Measurements from ENCODE around the gene JPT1. TPM values are rescaled to one million over a fixed set of nuclear protein-coding genes. Genes with fewer than 3 reads are reported as not detected.
A peak's percentile ranks its signal among the peaks of the same experiment; 100 is the strongest.

JPT1 gene
- total RNA-seq, 1 experiment from 2014 or later = 210 TPM

GRCh38 chr17:75098861-75099260 is 55.5 kb downstream of the JPT1 start:
- Mint-ChIP-seq H3K4me3 (ENCODE audit: unreplicated experiment) (no peak overlapping the region), H3K27ac (ENCODE audit: unreplicated experiment) (peak overlapping the region; percentile 95), H3K9me3 (ENCODE audit: unreplicated experiment) (no peaks in the 10 kb centered on the region), H3K36me3 (ENCODE audit: insufficient read depth, unreplicated experiment) (peaks cover 54% of the 10 kb centered on the region), H3K4me1 (ENCODE audit: low read depth, unreplicated experiment) (peaks cover 25% of the 10 kb centered on the region), H3K27me3 (ENCODE audit: insufficient read depth, unreplicated experiment) (no peaks in the 10 kb centered on the region)
- H3K9me3 ChIP-seq = no peaks in the 10 kb centered on the region
- no TSS peak for BruUV-seq (replicated peaks)
- H3K4me1 ChIP-seq = peaks cover 24% of the 10 kb centered on the region
- no peak for TF ChIP-seq CTCF (IDR thresholded peaks at IDR 0.05; ENCODE audit: insufficient read depth in 1 of 2, low read depth in 1 of 2, low read length in 1 of 2, severe bottlenecking in 1 of 2, unreplicated experiment in 1 of 2)
- H3K27me3 ChIP-seq (replicated peaks; ENCODE audit: control insufficient read depth, insufficient read depth, low read length) = no peaks in the 10 kb centered on the region
- CTCF ChIA-PET = interaction anchor here (0.9 to 1.2 kb wide), 3 partner anchors 11 to 21 kb away, joined by 3 to 4 read pairs (median 3); partner anchors contain the start of gene SLC16A5
- peaks cover 3% of the 10 kb centered on the region for H3K36me3 ChIP-seq (ENCODE audit: control insufficient read depth, insufficient read depth, low read length)
- POLR2A ChIA-PET = no interaction called here
- no peak overlapping the region for H3K4me3 ChIP-seq (ENCODE audit: low read depth, low read length)
- intact Hi-C loops (cut with micrococcal nuclease; ENCODE audit: unreplicated experiment) = no loop called here
- DNase-seq = no peak

- intact Hi-C loops (cut with micrococcal nuclease; ENCODE audit: unreplicated experiment) = no loop called here
- no peak for TF ChIP-seq CTCF (IDR thresholded peaks at IDR 0.05; ENCODE audit: insufficient read depth in 1 of 2, low read depth in 1 of 2, low read length in 1 of 2, severe bottlenecking in 1 of 2, unreplicated experiment in 1 of 2)
- no peak for DNase-seq
- CTCF ChIA-PET = no interaction called here
- peaks cover 60% of the 10 kb centered on the region for H3K36me3 Mint-ChIP-seq (ENCODE audit: insufficient read depth, unreplicated experiment)
- no TSS peak for BruUV-seq (replicated peaks)
- H3K9me3 Mint-ChIP-seq (ENCODE audit: unreplicated experiment) = no peaks in the 10 kb centered on the region
- Histone ChIP-seq H3K9me3 (no peaks in the 10 kb centered on the region), H3K36me3 (ENCODE audit: control insufficient read depth, insufficient read depth, low read length) (peaks cover 3% of the 10 kb centered on the region), H3K4me3 (ENCODE audit: low read depth, low read length) (no peak overlapping the region), H3K27me3 (replicated peaks; ENCODE audit: control insufficient read depth, insufficient read depth, low read length) (no peaks in the 10 kb centered on the region), H3K4me1 (peaks cover 34% of the 10 kb centered on the region)
- H3K27me3 Mint-ChIP-seq (ENCODE audit: insufficient read depth, unreplicated experiment) = no peaks in the 10 kb centered on the region
- peak overlapping the region; percentile 95 for H3K27ac Mint-ChIP-seq (ENCODE audit: unreplicated experiment)
- POLR2A ChIA-PET = no interaction called here
- peaks cover 35% of the 10 kb centered on the region for H3K4me1 Mint-ChIP-seq (ENCODE audit: low read depth, unreplicated experiment)
- H3K4me3 Mint-ChIP-seq (ENCODE audit: unreplicated experiment) = peak overlapping the region; percentile 19
Observed at GRCh38 chr17:75097865-75098264, 56.4 kb downstream of the JPT1 start.

GRCh38 chr17:75096082-75096625 is 58.2 kb downstream of the JPT1 start:
- Histone ChIP-seq H3K4me1 (peaks cover 50% of the 10 kb centered on the region), H3K36me3 (ENCODE audit: control insufficient read depth, insufficient read depth, low read length) (peaks cover 3% of the 10 kb centered on the region), H3K27me3 (replicated peaks; ENCODE audit: control insufficient read depth, insufficient read depth, low read length) (no peaks in the 10 kb centered on the region), H3K4me3 (ENCODE audit: low read depth, low read length) (no peak overlapping the region), H3K9me3 (no peaks in the 10 kb centered on the region)
- peak overlapping the region; percentile 95 for H3K27ac Mint-ChIP-seq (ENCODE audit: unreplicated experiment)
- DNase-seq = peak; percentile 80 to 92
- peaks cover 64% of the 10 kb centered on the region for H3K36me3 Mint-ChIP-seq (ENCODE audit: insufficient read depth, unreplicated experiment)
- BruUV-seq (replicated peaks) = no TSS peak
- peak overlapping the region; percentile 36 for H3K4me3 Mint-ChIP-seq (ENCODE audit: unreplicated experiment)
- H3K9me3 Mint-ChIP-seq (ENCODE audit: unreplicated experiment) = no peaks in the 10 kb centered on the region
- no peaks in the 10 kb centered on the region for H3K27me3 Mint-ChIP-seq (ENCODE audit: insufficient read depth, unreplicated experiment)
- intact Hi-C loops (cut with micrococcal nuclease; ENCODE audit: unreplicated experiment) = no loop called here
- H3K4me1 Mint-ChIP-seq (ENCODE audit: low read depth, unreplicated experiment) = peaks cover 52% of the 10 kb centered on the region
- ChIA-PET CTCF (interaction anchor here (0.5 to 1.4 kb wide), 9 partner anchors 8 to 1214 kb away, joined by 3 to 10 read pairs (median 4); partner anchors contain the start of gene SLC16A5), POLR2A (interaction anchor here (0.6 to 1.7 kb wide), 5 partner anchors 8 to 57 kb away, joined by 3 to 21 read pairs (median 3); partner anchors contain the start of genes ARMC7 and SLC16A5)
- TF ChIP-seq CTCF (IDR thresholded peaks at IDR 0.05; ENCODE audit: insufficient read depth in 1 of 2, low read depth in 1 of 2, low read length in 1 of 2, severe bottlenecking in 1 of 2, unreplicated experiment in 1 of 2) = no peak

Measured in Caco-2 (cell line).